Large intestine (tissue), 3 donors: ENCODE measurements around the gene OAT. TPM values are rescaled to one million over a fixed set of nuclear protein-coding genes. Genes with fewer than 3 reads are reported as not detected.

ENCODE experiments used
- DNase-seq, 2 donors: peaks; one replicate each; pipeline versions ENCODE4 v3.0.0 to v3.0.0-alpha.2; 2013
- H3K27ac ChIP-seq: one replicate; pipeline ENCODE4 v1.5.1; 2013; ENCODE audit warnings: low read length
- H3K27me3 ChIP-seq: 2 replicates; pipeline ENCODE4 v1.6.1; 2013; ENCODE audit warnings: low read length; ENCODE audit not compliant: control insufficient read depth, insufficient read depth
- H3K36me3 ChIP-seq: 2 replicates; pipeline ENCODE4 v1.6.1; 2013; ENCODE audit warnings: low read length; ENCODE audit not compliant: control insufficient read depth, insufficient read depth
- H3K4me1 ChIP-seq: one replicate; pipeline ENCODE4 v1.6.1; 2013; ENCODE audit warnings: low read length; ENCODE audit not compliant: control insufficient read depth, insufficient read depth
- H3K4me3 ChIP-seq: one replicate; pipeline ENCODE4 v1.5.1; 2013; ENCODE audit warnings: low read length
- H3K9me3 ChIP-seq: one replicate; pipeline ENCODE4 v1.6.1; 2013; ENCODE audit warnings: mild to moderate bottlenecking, low read depth, low read length, moderate library complexity; ENCODE audit not compliant: control insufficient read depth
- WGBS: methylation state at CpG from one replicate; pipeline ENCODE4 v1.1.5; 2013; ENCODE audit warnings: low lambda C conversion rate; ENCODE audit not compliant: insufficient coverage; 5-methylcytosine and 5-hydroxymethylcytosine counted together
- polyA plus RNA-seq: library from polyadenylated mRNA; unstranded; fragments of 120-200 nt; gene quantifications from one replicate; pipeline ENCODE4 v1.2.1, GENCODE V29; 2013

The OAT gene
- polyA plus RNA-seq, 1 donor: 1,580 TPM

DNA sequence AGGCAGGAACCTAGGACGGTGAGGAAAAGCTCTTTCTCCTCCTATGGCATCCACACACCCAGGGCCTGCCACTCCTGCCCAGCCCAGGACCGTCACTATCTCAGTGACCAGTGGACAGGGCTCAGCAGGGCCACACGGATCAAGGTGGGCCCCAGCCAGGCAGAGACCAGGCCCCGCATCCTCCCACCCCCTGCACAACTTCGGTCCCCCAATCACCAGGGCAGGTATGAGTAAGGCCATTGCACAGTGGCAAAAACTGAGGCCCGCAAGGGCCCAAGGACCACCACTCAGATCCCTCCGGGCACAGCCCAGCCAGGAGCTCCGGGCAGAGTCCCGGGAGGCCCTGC lies 30.3 kb downstream of the OAT start:
- Histone ChIP-seq H3K9me3 (no peaks in the 10 kb centered on the region), H3K36me3 (no peaks in the 10 kb centered on the region), H3K4me3 (peak overlapping the region; percentile 43), H3K27ac (no peak overlapping the region), H3K27me3 (no peaks in the 10 kb centered on the region), H3K4me1 (peaks cover 5% of the 10 kb centered on the region)
- no CpG with 5 or more reads among the region's 9 CpGs for WGBS
- DNase-seq: no peak

DNA sequence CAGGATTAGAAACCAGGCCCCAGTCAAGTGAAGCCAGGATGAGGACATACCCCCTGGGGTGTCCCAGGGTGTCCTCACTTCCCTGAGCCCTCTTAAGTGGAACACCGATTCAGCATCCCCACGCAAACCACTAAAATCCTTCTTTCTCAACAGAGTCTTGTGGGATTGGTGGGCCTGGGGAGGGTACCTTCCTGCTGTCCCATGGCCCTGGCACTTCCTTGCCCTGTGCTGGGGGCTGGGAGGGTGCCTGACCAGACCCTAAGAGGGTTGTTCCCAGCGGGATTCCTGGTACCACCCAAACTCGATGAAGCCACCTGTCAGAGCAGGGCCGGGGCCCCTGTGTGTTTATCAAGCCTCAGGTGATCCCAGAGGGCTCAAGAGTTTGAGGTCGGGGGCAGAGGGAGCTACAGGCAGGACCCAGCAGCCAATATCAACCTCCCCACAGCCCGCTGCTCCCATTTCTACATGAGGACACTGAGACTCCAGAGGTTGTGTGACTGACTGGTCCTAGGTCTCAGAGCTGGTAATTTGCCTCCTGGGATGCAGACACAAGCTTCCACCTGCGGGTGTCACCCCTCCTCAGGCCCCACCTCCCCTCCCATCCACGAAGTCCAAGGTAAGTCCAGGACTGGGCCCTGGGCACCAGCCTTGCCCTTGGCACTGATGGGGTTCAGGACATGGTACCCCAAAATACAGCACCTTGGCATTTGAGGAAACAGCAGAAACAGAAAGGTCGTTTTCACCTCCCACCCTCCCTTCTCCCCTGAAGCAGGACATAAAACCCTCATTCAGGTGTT lies 31.4 kb downstream of the OAT start:
- no peaks in the 10 kb centered on the region for H3K9me3 ChIP-seq
- no peaks in the 10 kb centered on the region for H3K27me3 ChIP-seq
- no CpG with 5 or more reads among the region's 10 CpGs for WGBS
- no peak overlapping the region for H3K27ac ChIP-seq
- H3K4me3 ChIP-seq: no peak overlapping the region
- no peaks in the 10 kb centered on the region for H3K36me3 ChIP-seq
- peaks cover 5% of the 10 kb centered on the region for H3K4me1 ChIP-seq
- no peak for DNase-seq

DNA sequence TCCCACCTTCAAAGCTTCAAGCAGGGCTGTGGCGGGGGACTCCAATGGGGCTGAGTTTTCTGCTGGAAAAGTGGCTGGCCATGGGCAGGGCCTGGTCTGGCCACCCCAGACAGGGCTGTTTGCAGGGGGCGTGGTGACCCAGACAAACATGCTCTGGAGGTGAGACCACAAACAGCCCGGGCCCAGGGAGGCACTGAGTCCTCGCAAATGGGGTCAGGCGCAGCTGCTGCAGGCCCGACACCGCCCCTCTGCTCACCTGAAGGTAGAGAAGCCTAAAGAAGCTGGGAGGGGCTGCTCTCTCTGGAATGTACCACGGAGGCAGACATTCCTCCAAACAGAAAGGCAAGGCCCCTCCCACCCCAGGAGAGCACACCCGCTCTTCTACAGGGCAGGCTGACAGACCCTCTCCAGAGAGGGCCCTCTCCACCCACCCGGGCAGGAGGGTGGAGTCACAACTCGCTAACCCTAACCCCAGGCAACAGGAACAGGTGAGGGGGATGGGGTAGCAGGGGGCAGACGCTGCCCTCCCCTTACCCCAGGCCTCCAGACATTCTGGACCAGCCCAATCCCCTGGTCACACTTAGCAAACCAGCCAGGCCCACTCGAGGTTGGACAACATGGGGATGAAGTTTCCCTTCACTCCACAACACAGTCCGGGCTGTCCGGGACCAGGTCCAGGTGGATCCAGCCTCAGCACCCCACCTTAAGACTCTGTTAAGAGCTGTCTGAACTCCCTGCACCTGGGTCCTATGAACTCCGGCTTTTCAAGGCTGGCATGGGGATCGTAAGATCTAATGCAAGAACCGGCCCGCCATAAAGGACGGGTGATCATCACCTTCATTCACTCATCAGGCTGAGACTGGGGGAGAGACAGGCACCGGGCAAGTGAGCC lies 32.3 kb downstream of the OAT start:
- Histone ChIP-seq H3K4me3 (no peak overlapping the region), H3K4me1 (peaks cover 5% of the 10 kb centered on the region), H3K27me3 (peaks cover 4% of the 10 kb centered on the region), H3K9me3 (no peaks in the 10 kb centered on the region), H3K27ac (no peak overlapping the region), H3K36me3 (no peaks in the 10 kb centered on the region)
- no CpG with 5 or more reads among the region's 21 CpGs for WGBS
- DNase-seq: no peak

DNA sequence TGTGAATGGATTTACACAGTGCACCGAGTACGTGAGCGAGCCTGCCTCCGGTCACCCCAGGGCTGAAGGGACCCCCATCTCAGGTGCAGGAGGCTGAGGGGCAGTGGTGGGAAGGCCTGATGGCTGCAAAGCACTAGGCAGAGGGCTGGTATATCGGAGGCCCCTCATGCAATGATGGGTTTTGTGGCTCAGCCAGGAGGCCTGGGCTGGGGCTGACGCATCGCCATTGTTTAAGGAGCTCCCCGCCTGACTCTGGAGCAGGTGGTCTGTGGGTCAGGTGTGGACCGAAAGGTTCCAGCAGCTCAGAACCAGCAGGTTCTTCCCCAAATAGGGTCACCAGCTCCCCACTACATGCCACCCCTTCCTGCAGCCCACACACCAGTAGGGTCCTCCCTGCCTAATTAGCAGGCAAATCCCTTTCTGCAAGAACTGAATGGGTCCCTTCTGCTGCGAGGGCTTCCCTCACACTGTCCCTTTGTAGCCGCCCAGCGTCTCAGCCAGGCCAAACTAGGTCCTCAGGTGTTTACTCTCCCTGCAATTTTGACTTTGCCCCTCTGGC lies 33.0 kb downstream of the OAT start:
- Histone ChIP-seq H3K27me3 (peaks cover 11% of the 10 kb centered on the region), H3K4me1 (peaks cover 5% of the 10 kb centered on the region), H3K4me3 (no peak overlapping the region), H3K9me3 (no peaks in the 10 kb centered on the region), H3K36me3 (no peaks in the 10 kb centered on the region), H3K27ac (no peak overlapping the region)
- no peak for DNase-seq
- no CpG with 5 or more reads among the region's 12 CpGs for WGBS

DNA sequence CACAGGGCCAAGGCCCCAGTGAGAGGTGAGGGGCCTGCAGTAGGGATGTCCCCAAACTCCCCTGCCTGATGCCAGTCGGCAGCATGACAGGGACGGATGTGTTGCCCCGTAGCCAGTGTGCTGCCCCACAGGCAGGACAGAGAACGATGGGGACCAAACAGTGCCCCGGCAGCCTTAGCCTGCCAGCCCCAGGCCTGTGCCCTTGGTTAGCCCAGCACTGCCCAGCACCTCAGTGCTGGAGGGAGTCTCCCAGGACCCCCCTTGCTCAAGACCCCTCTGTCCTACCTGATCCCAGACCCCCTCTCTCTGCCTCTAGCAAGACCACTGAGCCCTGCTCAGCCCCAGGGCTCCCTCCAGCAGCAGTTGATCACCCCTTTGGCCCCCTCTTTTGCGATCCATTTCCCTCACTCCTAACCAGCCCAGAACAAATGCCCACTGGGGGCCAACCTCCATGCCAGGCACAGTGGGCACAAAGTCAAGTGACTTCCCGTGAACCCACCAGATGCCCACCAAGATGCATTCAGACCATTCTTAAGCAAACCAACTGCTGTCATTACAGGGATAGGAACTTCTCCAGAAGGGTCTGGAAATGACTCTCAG lies 34.0 kb downstream of the OAT start:
- no peaks in the 10 kb centered on the region for H3K36me3 ChIP-seq
- no peaks in the 10 kb centered on the region for H3K9me3 ChIP-seq
- peaks cover 5% of the 10 kb centered on the region for H3K4me1 ChIP-seq
- H3K4me3 ChIP-seq: no peak overlapping the region
- H3K27me3 ChIP-seq: peaks cover 19% of the 10 kb centered on the region
- no peak overlapping the region for H3K27ac ChIP-seq
- no peak for DNase-seq
- WGBS: no CpG with 5 or more reads among the region's 7 CpGs

DNA sequence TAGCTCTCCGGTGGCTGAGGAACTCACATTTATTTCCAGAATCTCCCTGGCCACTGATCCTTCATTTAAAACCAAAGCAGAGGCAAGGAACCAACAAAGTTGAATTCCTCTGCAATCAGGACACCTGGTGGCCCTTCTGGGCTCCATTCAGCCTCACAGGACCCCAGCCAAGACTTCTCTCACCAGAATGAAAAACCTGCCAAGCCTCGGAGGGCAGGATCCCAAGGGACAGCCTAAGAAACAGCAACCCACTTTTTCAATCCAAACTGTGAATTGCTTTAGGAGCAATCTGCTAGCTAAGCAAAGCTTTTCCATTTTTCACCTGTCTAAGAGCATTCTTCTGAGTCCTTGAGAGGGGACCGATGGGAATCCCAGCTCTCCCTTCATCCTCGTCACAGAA lies 34.6 kb downstream of the OAT start:
- peaks cover 20% of the 10 kb centered on the region for H3K27me3 ChIP-seq
- no CpG with 5 or more reads among the region's 4 CpGs for WGBS
- H3K36me3 ChIP-seq: no peaks in the 10 kb centered on the region
- H3K4me3 ChIP-seq: no peak overlapping the region
- H3K4me1 ChIP-seq: peaks cover 5% of the 10 kb centered on the region
- no peak overlapping the region for H3K27ac ChIP-seq
- no peak for DNase-seq
- H3K9me3 ChIP-seq: no peaks in the 10 kb centered on the region

DNA sequence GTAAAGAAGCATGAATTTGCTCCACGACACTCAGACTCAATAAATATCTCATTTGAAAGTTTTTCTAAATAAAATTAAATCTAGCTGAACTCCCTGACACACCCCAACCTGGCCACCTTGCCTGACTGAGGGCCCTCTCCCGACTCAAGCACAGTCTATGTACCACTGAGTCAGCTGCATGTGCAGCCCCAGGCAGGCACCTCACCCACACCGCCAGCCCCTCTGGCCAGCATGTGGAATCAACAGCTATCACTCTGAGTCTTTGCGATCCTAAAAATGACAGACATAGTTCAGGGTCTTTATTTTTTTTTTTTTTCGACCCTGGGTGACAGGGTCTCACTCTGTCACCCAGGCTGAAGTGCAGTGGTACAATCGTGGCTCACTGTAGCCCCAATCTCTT lies 35.2 kb downstream of the OAT start:
- H3K4me3 ChIP-seq: no peak overlapping the region
- no peak overlapping the region for H3K27ac ChIP-seq
- no CpG with 5 or more reads among the region's 6 CpGs for WGBS
- no peaks in the 10 kb centered on the region for H3K9me3 ChIP-seq
- no peaks in the 10 kb centered on the region for H3K36me3 ChIP-seq
- peaks cover 21% of the 10 kb centered on the region for H3K27me3 ChIP-seq
- DNase-seq: no peak
- peaks cover 1% of the 10 kb centered on the region for H3K4me1 ChIP-seq

DNA sequence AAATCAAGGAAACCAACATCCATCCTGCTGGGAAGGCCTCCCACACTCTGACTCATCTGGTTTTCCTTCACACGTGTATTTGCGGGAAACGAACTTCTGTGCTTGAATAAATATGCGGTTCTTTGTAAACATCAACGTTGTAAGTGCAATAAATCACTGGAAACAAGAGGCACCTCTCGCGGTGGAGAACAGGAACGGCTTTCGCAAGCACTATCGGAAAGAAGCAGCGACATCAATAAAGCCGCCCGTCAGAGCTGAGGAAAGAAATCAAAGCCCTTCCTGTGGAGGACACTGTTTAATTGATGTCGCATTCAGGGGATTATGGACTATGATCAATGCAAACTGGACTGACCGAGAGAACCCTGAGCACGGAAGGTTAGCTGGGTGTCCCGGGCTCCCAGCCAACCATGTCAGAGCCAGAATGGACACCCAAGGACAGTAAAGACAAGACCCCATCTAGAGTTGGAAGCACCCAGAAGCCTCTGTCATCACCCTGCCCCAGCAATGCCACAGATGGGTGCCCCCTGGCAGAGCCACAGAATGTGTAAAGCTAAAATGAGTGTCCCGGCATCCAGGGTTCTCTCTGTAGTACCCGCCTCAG lies 37.6 kb downstream of the OAT start:
- Histone ChIP-seq H3K27ac (no peak overlapping the region), H3K4me1 (no peaks in the 10 kb centered on the region), H3K27me3 (peaks cover 23% of the 10 kb centered on the region), H3K36me3 (no peaks in the 10 kb centered on the region), H3K4me3 (no peak overlapping the region), H3K9me3 (no peaks in the 10 kb centered on the region)
- peak in 1 of 2 donors; percentile 26 for DNase-seq
- WGBS: no CpG with 5 or more reads among the region's 19 CpGs

DNA sequence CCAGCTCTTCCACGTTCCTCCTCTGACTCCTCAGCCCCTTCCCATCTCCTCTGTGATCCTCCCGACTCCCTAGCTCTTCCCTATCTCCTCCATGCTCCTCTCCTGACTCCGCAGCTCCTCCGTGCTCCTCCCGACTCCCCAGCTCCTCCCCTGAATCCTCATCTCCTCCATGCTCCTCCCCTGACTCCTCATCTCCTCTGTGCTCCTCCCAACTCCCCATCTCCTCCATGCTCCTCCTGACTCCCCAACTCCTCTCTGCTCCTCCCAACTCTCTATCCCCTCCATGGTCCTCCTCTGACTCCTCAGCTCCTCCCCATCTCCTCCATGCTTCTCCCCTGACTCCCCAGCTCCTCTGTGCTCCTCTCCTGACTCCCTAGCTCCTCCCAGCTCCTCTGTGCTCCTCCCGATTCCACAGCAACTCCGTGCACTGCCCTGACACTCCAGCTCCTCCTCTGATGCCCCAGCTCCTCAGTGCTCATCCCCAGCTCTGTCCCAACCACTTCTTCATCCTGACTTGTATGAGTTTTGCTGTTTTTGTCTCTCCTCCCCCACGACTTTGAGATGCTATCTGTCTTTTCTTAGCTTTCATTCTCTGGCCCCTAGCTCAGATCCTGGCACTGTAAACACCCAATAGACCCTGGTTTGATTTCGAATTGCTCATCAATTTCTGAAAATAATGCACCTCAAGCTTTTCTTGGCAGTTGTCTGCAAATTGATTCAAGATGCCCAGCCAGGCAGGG lies 38.3 kb downstream of the OAT start:
- no peaks in the 10 kb centered on the region for H3K4me1 ChIP-seq
- no peak for DNase-seq
- H3K27ac ChIP-seq: no peak overlapping the region
- WGBS: 82% methylated on average over 5 of the region's 9 CpGs
- no peak overlapping the region for H3K4me3 ChIP-seq
- peaks cover 23% of the 10 kb centered on the region for H3K27me3 ChIP-seq
- H3K9me3 ChIP-seq: no peaks in the 10 kb centered on the region
- H3K36me3 ChIP-seq: no peaks in the 10 kb centered on the region
